Measurements from ENCODE around the gene PDGFA.

PDGFA gene

DNA sequence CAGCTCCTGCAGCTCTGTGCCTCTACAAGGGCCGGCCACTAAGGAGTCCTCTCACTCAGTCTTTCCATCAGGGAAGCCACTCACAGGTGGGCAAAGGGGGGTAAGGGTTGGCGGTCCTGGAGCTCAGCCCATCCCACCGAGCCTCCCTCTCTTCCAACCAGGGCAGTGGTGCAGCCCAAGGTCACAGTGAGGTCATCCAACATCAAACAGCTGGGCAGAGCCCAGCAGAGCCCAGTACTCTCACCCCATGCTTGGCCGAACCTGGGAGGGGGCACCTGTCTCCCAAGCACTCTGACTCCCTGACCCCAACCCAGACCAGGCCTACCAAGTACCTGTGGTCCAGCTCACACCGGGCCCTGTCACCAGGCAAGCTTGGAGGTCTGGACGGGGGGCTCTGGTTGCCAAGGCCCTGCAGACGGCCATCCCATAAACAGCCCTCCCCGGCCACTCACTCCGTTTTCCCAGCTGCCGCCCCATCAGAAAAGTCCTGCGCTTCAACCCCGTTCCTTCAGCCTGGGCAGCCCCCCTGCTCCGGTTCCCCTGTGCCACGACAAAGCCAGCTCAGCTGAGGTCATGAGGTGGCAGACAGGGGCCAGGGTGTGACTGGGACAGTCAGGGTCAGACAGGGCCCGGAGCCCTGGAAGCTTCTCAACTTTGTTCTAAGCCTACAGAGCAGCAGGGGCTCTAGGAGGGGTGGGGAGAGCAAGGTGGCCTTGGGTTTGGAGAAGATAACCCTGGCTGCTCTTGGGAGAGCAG is 27.5 kb downstream of the PDGFA start:
- no peak overlapping the region for H3K27ac Mint-ChIP-seq
- H3K36me3 Mint-ChIP-seq, result no peaks in the 10 kb centered on the region
- H3K9me3 Mint-ChIP-seq, result no peaks in the 10 kb centered on the region
- peaks cover 6% of the 10 kb centered on the region for H3K27me3 Mint-ChIP-seq
- DNase-seq (ENCODE audit: low spot score in 2 of 2) (no peak), ATAC-seq (ENCODE audit: low read depth) (no peak)
- H3K4me3 Mint-ChIP-seq, result no peak overlapping the region
- H3K4me1 Mint-ChIP-seq, result no peaks in the 10 kb centered on the region

GRCh38 chr7:491292-491957 is 28.2 kb downstream of the PDGFA start:
- H3K36me3 Mint-ChIP-seq, result no peaks in the 10 kb centered on the region
- peaks cover 9% of the 10 kb centered on the region for H3K27me3 Mint-ChIP-seq
- DNase-seq (ENCODE audit: low spot score in 2 of 2) (no peak), ATAC-seq (ENCODE audit: low read depth) (no peak)
- H3K4me3 Mint-ChIP-seq, result no peak overlapping the region
- H3K4me1 Mint-ChIP-seq, result peaks cover 2% of the 10 kb centered on the region
- H3K27ac Mint-ChIP-seq, result no peak overlapping the region
- H3K9me3 Mint-ChIP-seq, result no peaks in the 10 kb centered on the region

DNA sequence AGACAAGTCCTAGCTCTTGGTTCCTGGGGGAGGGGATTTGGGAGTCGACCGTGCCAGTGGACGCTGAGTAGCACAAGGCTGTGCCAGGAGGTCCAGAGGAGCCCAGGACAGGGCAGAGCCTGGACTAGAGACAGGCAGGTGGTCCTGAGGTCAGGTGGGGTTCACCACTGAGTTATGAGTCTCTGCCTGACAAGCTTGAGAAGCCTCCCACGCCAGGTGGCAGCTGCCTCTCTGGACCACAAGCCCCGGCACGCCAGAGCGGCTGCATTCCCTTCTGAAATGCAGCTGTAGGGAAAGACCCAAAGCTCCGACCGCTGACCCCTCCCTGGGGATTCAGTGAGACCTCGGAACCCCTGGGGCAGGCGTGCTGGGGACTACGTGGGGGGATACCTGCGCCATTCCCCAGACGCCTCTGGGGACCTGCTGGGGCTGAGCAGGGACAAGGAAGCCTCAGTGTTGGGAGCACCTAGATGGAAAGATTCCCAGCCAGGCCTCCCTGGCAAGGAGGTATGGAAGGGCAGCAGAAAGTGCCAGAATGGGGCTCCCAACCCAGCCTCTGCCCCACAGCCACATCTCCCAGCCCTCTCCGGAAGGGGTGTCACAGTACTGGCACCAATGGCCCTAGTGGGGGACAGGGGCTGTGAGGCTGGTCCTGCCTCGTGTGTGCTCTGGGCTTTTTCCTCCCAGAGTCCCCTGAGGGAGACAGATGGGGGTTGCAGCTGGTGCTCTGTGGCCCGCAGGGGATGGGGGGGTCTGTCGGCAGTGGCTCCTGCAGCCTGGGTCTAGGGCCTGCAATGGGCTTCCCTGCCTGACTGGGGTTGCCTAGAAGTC is 29.0 kb downstream of the PDGFA start:
- Mint-ChIP-seq H3K27me3 (peaks cover 13% of the 10 kb centered on the region), H3K9me3 (no peaks in the 10 kb centered on the region), H3K4me3 (no peak overlapping the region), H3K4me1 (peaks cover 2% of the 10 kb centered on the region), H3K27ac (no peak overlapping the region), H3K36me3 (no peaks in the 10 kb centered on the region)
- DNase-seq (ENCODE audit: low spot score in 2 of 2) (no peak), ATAC-seq (ENCODE audit: low read depth) (no peak)

- H3K27me3 Mint-ChIP-seq, result peaks cover 13% of the 10 kb centered on the region
- H3K4me3 Mint-ChIP-seq, result no peak overlapping the region
- no peaks in the 10 kb centered on the region for H3K9me3 Mint-ChIP-seq
- H3K36me3 Mint-ChIP-seq, result no peaks in the 10 kb centered on the region
- DNase-seq (ENCODE audit: low spot score in 2 of 2) (no peak), ATAC-seq (ENCODE audit: low read depth) (no peak)
- H3K4me1 Mint-ChIP-seq, result peaks cover 2% of the 10 kb centered on the region
- H3K27ac Mint-ChIP-seq, result no peak overlapping the region
Measured at GRCh38 chr7:489876-490275, 29.8 kb downstream of the PDGFA start.

DNA sequence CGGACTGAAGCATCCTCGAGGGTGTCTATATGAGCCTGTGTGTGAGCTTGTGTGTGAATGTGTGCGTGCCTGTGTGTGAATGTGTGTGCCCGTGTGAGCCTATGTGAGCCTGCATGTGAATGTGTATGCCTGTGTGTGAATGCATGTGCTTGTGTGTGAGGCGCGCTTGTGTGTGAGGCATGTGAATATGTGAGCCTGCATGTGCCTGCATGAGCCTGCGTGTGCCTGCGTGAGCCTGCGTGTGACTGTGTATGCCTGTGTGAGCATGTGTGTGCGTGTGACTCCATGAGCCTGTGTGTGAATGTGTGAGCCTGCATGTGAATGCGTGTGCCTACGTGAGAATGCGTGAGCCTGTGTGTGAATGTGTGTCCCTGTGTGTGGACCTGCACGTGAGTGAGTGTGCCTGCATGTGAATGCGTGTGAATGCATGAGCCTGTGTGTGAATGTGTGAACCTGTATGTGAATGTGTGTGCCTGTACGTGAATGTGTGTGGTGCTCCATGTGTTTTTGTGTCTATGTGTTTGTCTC is 33.4 kb downstream of the PDGFA start:
- peaks cover 2% of the 10 kb centered on the region for H3K4me1 Mint-ChIP-seq
- peaks cover 9% of the 10 kb centered on the region for H3K36me3 Mint-ChIP-seq
- DNase-seq (ENCODE audit: low spot score in 2 of 2) (no peak), ATAC-seq (ENCODE audit: low read depth) (no peak)
- H3K27me3 Mint-ChIP-seq, result peaks cover 24% of the 10 kb centered on the region
- H3K4me3 Mint-ChIP-seq, result no peak overlapping the region
- H3K27ac Mint-ChIP-seq, result no peak overlapping the region
- peaks cover 10% of the 10 kb centered on the region for H3K9me3 Mint-ChIP-seq

DNA sequence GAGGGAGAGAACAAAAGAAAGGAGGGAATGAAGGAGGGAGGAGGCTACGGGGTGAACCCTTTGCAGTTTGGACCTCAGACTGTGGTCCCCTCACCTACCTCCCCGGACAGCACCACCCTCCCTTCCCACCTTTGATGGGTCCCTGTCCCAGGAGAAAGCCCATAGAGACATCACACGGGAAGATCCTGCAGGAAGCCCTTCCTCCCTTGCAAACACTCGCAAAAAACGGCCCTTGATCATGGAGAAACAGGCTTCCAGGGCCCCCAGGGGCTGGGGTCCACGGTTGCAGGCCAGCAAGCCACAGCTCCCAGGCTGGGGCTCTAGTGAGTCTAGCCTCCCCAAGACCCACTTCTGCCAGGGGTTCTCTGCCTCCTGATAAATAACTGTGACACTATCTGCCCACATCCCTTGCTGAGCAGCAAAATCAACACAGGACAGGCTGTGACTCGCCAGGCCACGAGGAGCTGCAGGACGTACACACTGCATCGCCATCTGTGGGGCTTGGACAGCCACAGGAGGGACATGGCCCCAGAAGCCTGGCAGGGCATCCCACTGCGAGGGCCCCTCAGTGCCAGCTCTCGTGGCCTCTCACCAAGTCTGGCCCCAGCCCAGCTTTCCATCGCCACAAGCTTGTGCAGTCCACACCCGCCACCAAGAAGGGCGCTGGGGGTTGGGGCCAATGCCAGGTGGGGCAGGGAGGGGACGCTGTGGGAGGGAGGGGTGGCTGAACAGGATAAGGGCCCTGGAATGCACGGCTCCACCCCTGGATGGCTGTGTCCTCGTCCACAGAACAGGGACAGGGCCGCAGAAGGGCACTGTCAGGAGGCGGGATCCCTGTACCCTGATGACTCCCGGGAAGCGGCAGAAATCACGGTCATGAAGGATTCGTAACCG is 34.2 kb downstream of the PDGFA start:
- Mint-ChIP-seq H3K36me3 (peaks cover 9% of the 10 kb centered on the region), H3K9me3 (peaks cover 10% of the 10 kb centered on the region), H3K27ac (no peak overlapping the region), H3K4me1 (peaks cover 2% of the 10 kb centered on the region), H3K27me3 (peaks cover 24% of the 10 kb centered on the region), H3K4me3 (no peak overlapping the region)
- ATAC-seq (ENCODE audit: low read depth) (no peak), DNase-seq (ENCODE audit: low spot score in 2 of 2) (no peak)

- Mint-ChIP-seq H3K27ac (no peak overlapping the region), H3K9me3 (peaks cover 10% of the 10 kb centered on the region), H3K4me3 (no peak overlapping the region), H3K27me3 (peaks cover 23% of the 10 kb centered on the region), H3K36me3 (peaks cover 9% of the 10 kb centered on the region), H3K4me1 (peaks cover 2% of the 10 kb centered on the region)
- ATAC-seq (ENCODE audit: low read depth) (no peak), DNase-seq (ENCODE audit: low spot score in 2 of 2) (no peak)
Measured at GRCh38 chr7:484356-485101, 35.1 kb downstream of the PDGFA start.

DNA sequence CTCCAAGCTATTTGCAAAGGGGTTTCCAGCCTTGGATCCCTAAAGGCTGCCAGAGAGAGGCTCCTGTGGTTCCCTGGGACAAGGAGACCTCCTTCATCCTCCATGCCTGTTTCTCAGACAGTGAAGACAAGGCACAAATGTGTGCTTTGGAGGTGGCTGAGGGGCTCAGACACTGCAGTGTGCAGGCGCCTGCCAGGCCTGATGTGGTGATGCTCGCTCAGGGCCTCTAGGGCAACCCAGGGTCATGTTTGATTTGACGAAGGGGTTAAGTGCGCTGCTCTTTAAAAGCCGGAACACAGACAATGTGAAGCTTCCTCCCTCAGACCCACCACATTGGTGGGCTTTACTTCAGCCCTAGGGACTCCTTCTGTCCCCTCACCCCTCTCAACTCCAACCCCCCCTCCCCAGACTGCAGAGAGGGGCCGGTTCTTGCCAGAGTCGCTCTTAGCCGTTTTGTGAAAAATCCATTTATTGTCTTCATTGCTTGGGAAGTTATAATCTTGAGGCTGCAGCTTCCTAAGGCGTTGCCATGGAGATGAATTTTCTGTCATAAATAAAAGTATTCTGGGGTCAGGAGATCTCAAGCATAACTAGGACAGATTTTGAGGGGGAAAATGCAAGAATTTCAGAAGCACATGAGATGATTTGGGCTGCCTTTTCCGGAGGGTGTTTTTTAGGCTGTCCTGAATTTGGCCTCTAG is 35.8 kb downstream of the PDGFA start:
- Mint-ChIP-seq H3K4me3 (no peak overlapping the region), H3K27me3 (peaks cover 21% of the 10 kb centered on the region), H3K36me3 (peaks cover 9% of the 10 kb centered on the region), H3K9me3 (peaks cover 10% of the 10 kb centered on the region), H3K27ac (no peak overlapping the region), H3K4me1 (peaks cover 2% of the 10 kb centered on the region)
- no peak for ATAC-seq (ENCODE audit: low read depth)
- DNase-seq (ENCODE audit: low spot score in 2 of 2), result no peak

- Mint-ChIP-seq H3K4me3 (no peak overlapping the region), H3K9me3 (peaks cover 10% of the 10 kb centered on the region), H3K4me1 (peaks cover 2% of the 10 kb centered on the region), H3K27ac (no peak overlapping the region), H3K36me3 (peaks cover 9% of the 10 kb centered on the region), H3K27me3 (peaks cover 21% of the 10 kb centered on the region)
- no peak for DNase-seq (ENCODE audit: low spot score in 2 of 2)
- ATAC-seq (ENCODE audit: low read depth), result no peak
Measured at GRCh38 chr7:482521-483083, 37.0 kb downstream of the PDGFA start.

- peaks cover 10% of the 10 kb centered on the region for H3K9me3 Mint-ChIP-seq
- H3K36me3 Mint-ChIP-seq, result peaks cover 9% of the 10 kb centered on the region
- H3K4me1 Mint-ChIP-seq, result peaks cover under 1% of the 10 kb centered on the region
- no peak overlapping the region for H3K27ac Mint-ChIP-seq
- no peak overlapping the region for H3K4me3 Mint-ChIP-seq
- DNase-seq (ENCODE audit: low spot score in 2 of 2) (no peak), ATAC-seq (ENCODE audit: low read depth) (no peak)
- peaks cover 15% of the 10 kb centered on the region for H3K27me3 Mint-ChIP-seq
Measured at GRCh38 chr7:481219-481930, 38.3 kb downstream of the PDGFA start.

DNA sequence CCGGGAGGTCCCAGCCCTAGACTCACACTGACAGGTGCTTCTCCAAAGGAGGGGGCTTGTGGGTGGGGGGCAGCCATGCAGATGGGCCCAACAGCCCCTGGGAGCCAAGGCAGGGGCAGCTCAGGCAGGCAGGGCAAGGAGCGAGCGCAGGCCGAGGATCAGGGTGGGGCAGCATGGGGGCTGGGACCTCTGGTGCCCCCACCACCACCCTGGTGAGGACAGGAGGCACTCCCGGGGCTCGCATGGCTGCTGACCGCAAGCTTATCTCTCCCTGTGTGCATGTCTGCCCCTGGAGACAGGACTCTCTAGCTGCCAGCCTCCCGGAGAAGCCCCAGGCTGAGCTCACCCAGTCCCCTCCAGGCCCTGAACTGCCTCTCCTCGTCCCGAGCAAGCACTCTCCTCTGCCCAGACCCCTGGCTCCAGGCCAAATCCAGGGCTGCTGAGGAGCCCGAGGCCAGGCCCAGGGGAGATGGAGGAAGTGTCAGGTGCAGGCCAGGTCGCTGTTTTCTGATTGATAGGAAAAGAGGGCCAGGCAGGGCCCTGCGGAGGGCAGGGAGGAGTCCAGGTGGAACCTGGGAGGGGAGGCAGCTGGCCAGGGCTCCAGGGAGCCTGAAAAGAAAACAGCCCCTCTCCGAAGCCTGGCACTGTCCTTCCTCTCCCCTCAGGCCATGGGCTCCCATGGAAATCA is 39.0 kb downstream of the PDGFA start:
- H3K36me3 Mint-ChIP-seq, result peaks cover 9% of the 10 kb centered on the region
- ATAC-seq (ENCODE audit: low read depth), result no peak
- peaks cover 12% of the 10 kb centered on the region for H3K27me3 Mint-ChIP-seq
- H3K27ac Mint-ChIP-seq, result no peak overlapping the region
- no peak for DNase-seq (ENCODE audit: low spot score in 2 of 2)
- H3K4me1 Mint-ChIP-seq, result no peaks in the 10 kb centered on the region
- no peak overlapping the region for H3K4me3 Mint-ChIP-seq
- peaks cover 10% of the 10 kb centered on the region for H3K9me3 Mint-ChIP-seq
